HG03575 (cell line): ENCODE results near the gene PPP2R2B.

Source experiments
- ATAC-seq: cut with Tn5 transposase; IDR thresholded peaks from one replicate; pipeline ENCODE4 v1.9.1; 2021; ENCODE audit not compliant: unreplicated experiment, insufficient number of reproducible peaks, low FRiP score; ENCODE audit errors: extremely low read depth

Gene PPP2R2B

GRCh38 chr5:146796144-146796543 is 82.4 kb downstream of the PPP2R2B start:
- no peak for ATAC-seq

- ATAC-seq = no peak
Observed at GRCh38 chr5:146794326-146795029, 84.1 kb downstream of the PPP2R2B start.

GRCh38 chr5:146793709-146794108 is 84.8 kb downstream of the PPP2R2B start:
- ATAC-seq = no peak

- no peak for ATAC-seq
Observed at GRCh38 chr5:146791471-146791870, 87.1 kb downstream of the PPP2R2B start.

- ATAC-seq = no peak
Observed at GRCh38 chr5:146789712-146790653, 88.6 kb downstream of the PPP2R2B start.

- no peak for ATAC-seq
Observed at GRCh38 chr5:146788898-146789297, 89.7 kb downstream of the PPP2R2B start.

- no peak for ATAC-seq
Observed at GRCh38 chr5:146785065-146785464, 93.5 kb downstream of the PPP2R2B start.

- no peak for ATAC-seq
Observed at GRCh38 chr5:146781157-146781556, 97.4 kb downstream of the PPP2R2B start.

- ATAC-seq = no peak
Observed at GRCh38 chr5:146779211-146779869, 99.2 kb downstream of the PPP2R2B start.

GRCh38 chr5:146778795-146779194 is 99.8 kb downstream of the PPP2R2B start:
- no peak for ATAC-seq

- ATAC-seq = no peak
Observed at GRCh38 chr5:146778261-146778660, 100.3 kb downstream of the PPP2R2B start.

GRCh38 chr5:146772881-146773466 is 105.6 kb downstream of the PPP2R2B start:
- no peak for ATAC-seq

GRCh38 chr5:146770980-146771379 is 107.6 kb downstream of the PPP2R2B start:
- ATAC-seq = no peak

GRCh38 chr5:146770546-146770945 is 108.0 kb downstream of the PPP2R2B start:
- ATAC-seq = no peak

GRCh38 chr5:146767534-146767933 is 111.0 kb downstream of the PPP2R2B start:
- no peak for ATAC-seq

- no peak for ATAC-seq
Observed at GRCh38 chr5:146766013-146766412, 112.5 kb downstream of the PPP2R2B start.

GRCh38 chr5:146765089-146765832 is 113.3 kb downstream of the PPP2R2B start:
- ATAC-seq = no peak

- ATAC-seq = no peak
Observed at GRCh38 chr5:146762830-146763229, 115.7 kb downstream of the PPP2R2B start.

GRCh38 chr5:146761811-146762210 is 116.7 kb downstream of the PPP2R2B start:
- no peak for ATAC-seq
